GM21723 (cell line): ENCODE measurements around the gene ARHGAP15.

ENCODE experiments used
- ATAC-seq: cut with Tn5 transposase; IDR thresholded peaks from one replicate; pipeline ENCODE4 v1.9.1; 2021; ENCODE audit warnings: mild to moderate bottlenecking, moderate library complexity; ENCODE audit not compliant: unreplicated experiment

Gene ARHGAP15

GRCh38 chr2:143440411-143441012 is 311.3 kb downstream of the ARHGAP15 start:
- ATAC-seq, result no peak

GRCh38 chr2:143442193-143442592 is 313.0 kb downstream of the ARHGAP15 start:
- no peak for ATAC-seq

- peak; percentile 60 for ATAC-seq
These were observed 322.5 kb downstream of the ARHGAP15 start for GRCh38 chr2:143451642-143452281.

- ATAC-seq, result peak; percentile 70
These were observed 323.7 kb downstream of the ARHGAP15 start for GRCh38 chr2:143452817-143453451.

- ATAC-seq, result no peak
These were observed 324.8 kb downstream of the ARHGAP15 start for GRCh38 chr2:143453981-143454511.

- no peak for ATAC-seq
These were observed 326.1 kb downstream of the ARHGAP15 start for GRCh38 chr2:143455317-143455716.

GRCh38 chr2:143458258-143459190 is 329.3 kb downstream of the ARHGAP15 start:
- ATAC-seq, result no peak

GRCh38 chr2:143460382-143460781 is 331.2 kb downstream of the ARHGAP15 start:
- ATAC-seq, result no peak

GRCh38 chr2:143463719-143464118 is 334.5 kb downstream of the ARHGAP15 start:
- peak; percentile 41 for ATAC-seq

- ATAC-seq, result no peak
These were observed 337.2 kb downstream of the ARHGAP15 start for GRCh38 chr2:143466391-143466790.

- ATAC-seq, result no peak
These were observed 337.8 kb downstream of the ARHGAP15 start for GRCh38 chr2:143467011-143467410.

GRCh38 chr2:143468341-143468888 is 339.2 kb downstream of the ARHGAP15 start:
- peak; percentile 80 for ATAC-seq

GRCh38 chr2:143469323-143469722 is 340.1 kb downstream of the ARHGAP15 start:
- ATAC-seq, result no peak

GRCh38 chr2:143471550-143471949 is 342.3 kb downstream of the ARHGAP15 start:
- no peak for ATAC-seq

- ATAC-seq, result no peak
These were observed 344.0 kb downstream of the ARHGAP15 start for GRCh38 chr2:143473216-143473615.

GRCh38 chr2:143473820-143474219 is 344.6 kb downstream of the ARHGAP15 start:
- no peak for ATAC-seq

GRCh38 chr2:143474586-143474985 is 345.4 kb downstream of the ARHGAP15 start:
- ATAC-seq, result no peak

GRCh38 chr2:143475041-143475776 is 346.0 kb downstream of the ARHGAP15 start:
- no peak for ATAC-seq

GRCh38 chr2:143476336-143477087 is 347.3 kb downstream of the ARHGAP15 start:
- ATAC-seq, result no peak
